HG03280 (cell line): Measurements from ENCODE around the gene C3orf22.
"Not testable (repeated sequence)": the region's sequence is repeated elsewhere in the genome, so short reads cannot be mapped to it uniquely, and the experiment has no call there.

Experiments used
- ATAC-seq: cut with Tn5 transposase; IDR thresholded peaks from one replicate; pipeline ENCODE4 v1.9.1; 2021; ENCODE audit warnings: mild to moderate bottlenecking, moderate library complexity; ENCODE audit not compliant: unreplicated experiment

Gene C3orf22

GRCh38 chr3:126558336-126559071 lies at the start of gene C3orf22:
TSS of gene C3orf22 (minus strand) at chr3:126558932. CDS start at chr3:126553390, 5,542 bp downstream.
- no peak for ATAC-seq

GRCh38 chr3:126607214-126607908 lies 48.6 kb upstream of the C3orf22 start:
- ATAC-seq: no peak

- ATAC-seq: no peak
These were observed 47.3 kb upstream of the C3orf22 start for GRCh38 chr3:126606001-126606400.

GRCh38 chr3:126604691-126605090 lies 46.0 kb upstream of the C3orf22 start:
- ATAC-seq: no peak

- no peak for ATAC-seq
These were observed 40.4 kb upstream of the C3orf22 start for GRCh38 chr3:126599101-126599500.

GRCh38 chr3:126595479-126595878 lies 36.7 kb upstream of the C3orf22 start:
- not testable (repeated sequence) for ATAC-seq

- not testable (repeated sequence) for ATAC-seq
These were observed 32.8 kb upstream of the C3orf22 start for GRCh38 chr3:126591515-126591914.

GRCh38 chr3:126582311-126582710 lies 23.6 kb upstream of the C3orf22 start:
- no peak for ATAC-seq

- ATAC-seq: no peak
These were observed 22.8 kb upstream of the C3orf22 start for GRCh38 chr3:126581569-126581968.

- ATAC-seq: no peak
These were observed 22.0 kb upstream of the C3orf22 start for GRCh38 chr3:126580746-126581145.

- ATAC-seq: no peak
These were observed 20.0 kb upstream of the C3orf22 start for GRCh38 chr3:126578702-126579101.

GRCh38 chr3:126577261-126577660 lies 18.5 kb upstream of the C3orf22 start:
- no peak for ATAC-seq

- ATAC-seq: no peak
These were observed 14.9 kb upstream of the C3orf22 start for GRCh38 chr3:126573492-126574117.

GRCh38 chr3:126571078-126571477 lies 12.3 kb upstream of the C3orf22 start:
- ATAC-seq: no peak

- ATAC-seq: no peak
These were observed 11.4 kb upstream of the C3orf22 start for GRCh38 chr3:126570103-126570541.

- ATAC-seq: no peak
These were observed 10.8 kb upstream of the C3orf22 start for GRCh38 chr3:126569390-126569975.

GRCh38 chr3:126568776-126569342 lies 10.1 kb upstream of the C3orf22 start:
- ATAC-seq: no peak

GRCh38 chr3:126567696-126568438 lies 9.1 kb upstream of the C3orf22 start:
- ATAC-seq: no peak

- no peak for ATAC-seq
These were observed 4.1 kb upstream of the C3orf22 start for GRCh38 chr3:126562737-126563276.

GRCh38 chr3:126557761-126558160 lies 971 bp downstream of the C3orf22 start:
- no peak for ATAC-seq
